GM12801 (cell line): ENCODE results near the gene DNAH14.

Experiments used
- TF ChIP-seq, protein P1 (sequence below): IDR thresholded peaks from one replicate; pipeline ENCODE4 v1.5.1; 2011; ENCODE audit warnings: control low read depth; ENCODE audit not compliant: insufficient read length; ENCODE audit errors: extremely low read depth

DNAH14 gene

DNA sequence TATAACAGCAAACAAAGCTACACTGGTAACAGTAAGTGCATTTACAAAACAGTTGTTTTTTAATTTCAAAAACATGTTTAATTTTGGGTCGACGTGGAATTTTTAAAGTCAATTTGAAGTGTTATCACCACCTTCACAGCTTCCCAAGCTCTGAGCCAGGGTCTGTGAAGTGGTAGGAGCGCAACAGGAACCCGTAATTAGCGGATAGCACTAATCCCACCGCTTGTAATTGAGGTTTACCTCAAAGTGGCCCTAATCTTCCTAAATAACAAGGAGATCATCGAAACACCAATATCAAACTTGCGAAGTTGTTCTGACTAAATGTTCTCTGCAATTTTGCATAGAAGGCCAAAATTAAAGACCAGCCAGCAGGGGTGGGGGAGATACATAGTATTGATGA is 479.6 kb downstream of the DNAH14 start:
- TF ChIP-seq, protein P1, sequence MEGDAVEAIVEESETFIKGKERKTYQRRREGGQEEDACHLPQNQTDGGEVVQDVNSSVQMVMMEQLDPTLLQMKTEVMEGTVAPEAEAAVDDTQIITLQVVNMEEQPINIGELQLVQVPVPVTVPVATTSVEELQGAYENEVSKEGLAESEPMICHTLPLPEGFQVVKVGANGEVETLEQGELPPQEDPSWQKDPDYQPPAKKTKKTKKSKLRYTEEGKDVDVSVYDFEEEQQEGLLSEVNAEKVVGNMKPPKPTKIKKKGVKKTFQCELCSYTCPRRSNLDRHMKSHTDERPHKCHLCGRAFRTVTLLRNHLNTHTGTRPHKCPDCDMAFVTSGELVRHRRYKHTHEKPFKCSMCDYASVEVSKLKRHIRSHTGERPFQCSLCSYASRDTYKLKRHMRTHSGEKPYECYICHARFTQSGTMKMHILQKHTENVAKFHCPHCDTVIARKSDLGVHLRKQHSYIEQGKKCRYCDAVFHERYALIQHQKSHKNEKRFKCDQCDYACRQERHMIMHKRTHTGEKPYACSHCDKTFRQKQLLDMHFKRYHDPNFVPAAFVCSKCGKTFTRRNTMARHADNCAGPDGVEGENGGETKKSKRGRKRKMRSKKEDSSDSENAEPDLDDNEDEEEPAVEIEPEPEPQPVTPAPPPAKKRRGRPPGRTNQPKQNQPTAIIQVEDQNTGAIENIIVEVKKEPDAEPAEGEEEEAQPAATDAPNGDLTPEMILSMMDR, result no peak

DNA sequence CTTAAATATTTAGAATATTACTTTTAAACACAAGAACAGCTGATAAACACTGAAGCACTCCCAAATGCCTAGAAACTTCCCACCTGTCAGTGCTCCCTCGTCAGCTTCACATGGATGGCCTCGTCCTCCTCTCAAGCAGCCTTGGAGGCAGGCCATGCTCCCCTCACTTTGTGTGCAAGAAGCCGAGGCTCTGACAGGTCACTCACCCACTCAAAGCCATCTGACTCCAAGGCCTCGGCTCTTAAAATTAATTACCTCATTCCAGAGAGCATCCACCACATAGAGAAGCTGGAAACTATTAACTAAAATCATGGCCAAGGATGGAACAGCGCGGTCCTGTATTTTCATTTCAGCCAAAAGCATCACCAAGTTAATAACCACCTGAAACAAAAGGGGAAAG is 480.6 kb downstream of the DNAH14 start:
- TF ChIP-seq, protein P1, result no peak

DNA sequence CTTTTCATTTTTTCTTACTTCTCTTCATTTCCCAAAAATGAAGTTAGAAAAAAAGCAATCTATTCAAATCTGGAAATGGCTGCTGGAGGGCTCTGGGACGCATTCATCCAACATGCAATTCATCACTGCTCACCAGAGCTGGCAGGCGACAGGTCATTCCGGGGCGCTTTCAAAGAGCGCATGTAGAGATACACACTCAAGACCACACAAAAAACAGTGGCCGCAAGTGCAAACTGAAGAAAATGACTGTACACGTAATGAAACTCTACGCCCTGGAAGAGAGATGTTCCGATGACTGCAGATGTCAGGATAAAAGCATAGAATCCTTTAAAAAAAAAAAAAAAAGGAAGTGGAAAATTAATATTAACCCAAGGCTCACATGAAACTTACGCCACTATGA is 482.8 kb downstream of the DNAH14 start:
- TF ChIP-seq, protein P1, result no peak

DNA sequence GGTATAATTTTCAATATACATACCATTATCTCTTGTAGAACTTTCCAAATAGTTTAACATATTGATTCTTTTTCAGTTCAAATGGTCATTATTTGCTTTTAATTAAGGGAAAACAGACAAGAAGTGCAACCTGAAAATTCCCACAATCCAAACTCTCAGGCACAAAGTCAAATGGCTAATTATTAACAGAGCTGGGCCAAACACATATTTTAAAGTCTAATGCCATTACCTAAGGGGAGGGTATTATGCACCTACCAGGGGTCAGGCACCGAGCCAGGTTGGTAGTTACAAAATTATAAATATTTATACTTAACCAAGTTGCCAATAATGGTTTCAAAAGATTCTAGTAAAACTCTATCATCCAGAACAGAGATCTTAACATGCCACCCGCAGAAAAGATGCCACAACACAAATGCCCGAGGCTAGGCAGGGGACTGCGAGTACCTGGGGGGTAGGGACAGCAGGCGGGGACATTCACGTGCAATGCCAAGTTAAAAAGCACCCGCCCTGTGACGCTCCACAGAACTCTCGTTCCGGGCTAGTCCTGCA is 483.4 kb downstream of the DNAH14 start:
- TF ChIP-seq, protein P1, result no peak

DNA sequence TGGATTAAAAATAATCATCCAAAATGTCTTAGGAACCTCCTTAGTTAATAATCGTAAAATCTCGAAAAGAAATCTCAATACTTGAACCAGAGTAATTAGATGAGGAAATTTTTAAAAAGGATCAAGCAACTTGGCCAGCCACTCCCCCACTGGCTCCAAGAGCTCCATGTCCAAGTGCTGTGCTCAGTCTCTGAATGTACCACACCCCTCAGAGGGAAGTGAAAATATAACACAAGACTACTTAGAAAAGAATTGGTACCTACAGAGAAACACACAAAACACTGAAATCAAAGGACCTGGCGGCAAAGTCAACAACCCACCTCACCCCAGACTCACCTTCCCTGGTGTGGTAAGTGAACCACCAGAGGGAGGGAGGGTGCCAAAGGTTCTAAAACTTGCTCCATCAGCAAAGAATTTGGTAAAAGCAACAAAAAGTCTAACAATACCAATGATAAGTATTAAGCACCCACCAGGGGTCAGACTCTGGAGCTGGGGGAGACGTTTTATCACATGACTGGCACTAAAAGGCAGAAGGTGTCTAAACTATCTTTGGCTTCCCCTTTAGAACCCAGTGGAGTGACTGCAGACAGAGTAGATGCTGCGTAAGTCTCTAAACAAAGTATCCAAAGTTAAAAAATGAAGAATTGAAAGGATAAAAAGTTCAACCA is 484.4 kb downstream of the DNAH14 start:
- TF ChIP-seq, protein P1, result no peak

DNA sequence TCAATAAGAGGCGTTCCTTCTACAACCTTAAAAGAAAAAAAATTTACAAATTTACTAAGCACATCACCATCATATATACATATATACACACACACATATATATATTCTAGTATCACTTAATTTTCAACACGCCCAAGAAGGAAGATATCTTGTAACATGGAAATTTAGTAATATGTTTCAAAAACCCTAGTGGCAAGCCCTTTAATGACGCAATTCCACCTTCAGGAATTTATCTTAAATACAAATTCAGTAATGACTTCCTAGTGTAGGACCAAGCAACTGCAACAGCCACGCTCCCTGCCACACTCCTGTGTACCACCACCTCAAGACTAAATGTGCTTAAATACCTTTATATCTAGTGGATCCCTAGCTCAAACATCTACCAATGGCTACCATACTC is 485.8 kb downstream of the DNAH14 start:
- TF ChIP-seq, protein P1, result no peak

DNA sequence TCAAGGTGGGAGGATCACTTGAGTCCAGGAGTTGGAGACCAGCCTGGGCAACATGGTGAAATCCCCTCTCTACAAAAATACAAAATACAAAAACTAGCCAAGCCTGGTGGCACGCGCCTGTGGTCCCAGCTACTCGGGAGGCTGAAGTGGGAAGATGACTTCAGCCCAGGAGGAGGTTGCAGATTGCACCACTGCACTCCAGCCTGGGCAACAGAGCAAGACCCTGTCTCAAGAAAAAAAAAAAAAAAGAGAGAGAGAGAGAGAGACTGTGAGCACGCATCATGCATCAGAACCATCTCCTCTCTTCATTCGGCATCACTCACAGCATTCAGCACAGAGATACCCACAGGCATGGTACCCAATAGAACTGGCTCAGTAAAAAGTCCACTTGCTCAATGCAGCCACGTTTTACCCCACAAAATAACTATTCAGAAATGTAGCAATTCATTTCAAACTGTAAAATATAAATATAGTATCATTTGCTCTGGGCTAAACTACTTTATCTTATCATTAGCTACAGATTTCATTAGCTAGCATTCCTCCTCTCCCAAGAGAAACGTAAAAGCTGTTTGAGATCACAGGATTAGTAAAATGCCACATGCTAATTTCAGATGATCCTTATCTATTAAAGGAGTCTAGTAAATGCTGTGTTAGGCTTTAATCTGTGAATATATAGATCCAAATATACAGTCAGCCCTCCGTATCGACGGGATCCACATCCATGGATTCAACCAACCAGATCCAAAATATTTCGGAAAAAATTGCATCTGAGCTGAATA is 486.7 kb downstream of the DNAH14 start:
- TF ChIP-seq, protein P1, result no peak
